RWPE1 (cell line): ENCODE results near the gene PRCC.

Experiments used
- CTCF ChIA-PET: fragments of 350-600 bp; sonication (Branson Sonifier 250); formaldehyde crosslinking; extraction: SDS; loops from one replicate; lab custom pipeline; 2021; lab: Yijun Ruan, JAX
- POLR2A ChIA-PET: fragments of 400-600 bp; formaldehyde crosslinking; extraction: SDS; loops from one replicate; lab custom pipeline; 2020; ENCODE audit warnings: antibody characterized with exemption; ENCODE audit not compliant: low non-redundant PET; lab: Yijun Ruan, JAX
- DNase-seq: peaks from one replicate; pipeline ENCODE4 v3.0.0; 2012; ENCODE audit warnings: low spot score
- H3K27ac ChIP-seq: fragments of 450-650 bp; 2 replicates; pipeline ENCODE4 v1.5.1; 2017
- CTCF ChIP-seq: fragments of 450-650 bp; conservative IDR thresholded peaks from 2 replicates; pipeline ENCODE4 v1.5.1; 2017; ENCODE audit warnings: low read depth, mild to moderate bottlenecking

PRCC gene

GRCh38 chr1:156777573-156777972 lies 10.2 kb downstream of the PRCC start:
- DNase-seq = no peak
- TF ChIP-seq CTCF = no peak
- ChIA-PET CTCF (no interaction called here), POLR2A (no interaction called here)
- H3K27ac ChIP-seq = no peak overlapping the region

- TF ChIP-seq CTCF = no peak
- ChIA-PET POLR2A (no interaction called here), CTCF (interaction anchor here (0.5 to 0.9 kb wide), 3 partner anchors 42 to 80 kb away, joined by 3 to 6 read pairs (median 6); partner anchors contain the start of gene NTRK1)
- H3K27ac ChIP-seq = no peak overlapping the region
- no peak for DNase-seq
Observed at GRCh38 chr1:156781585-156782186, 14.4 kb downstream of the PRCC start.

GRCh38 chr1:156785458-156785857 lies 18.1 kb downstream of the PRCC start:
- ChIA-PET CTCF (interaction anchor here (0.6 to 0.8 kb wide), 2 partner anchors 48 to 142 kb away, joined by 3 to 5 read pairs; no protein-coding TSS in a partner anchor), POLR2A (no interaction called here)
- TF ChIP-seq CTCF = no peak
- no peak overlapping the region for H3K27ac ChIP-seq
- no peak for DNase-seq

- H3K27ac ChIP-seq = no peak overlapping the region
- DNase-seq = no peak
- ChIA-PET CTCF (interaction anchor here (0.7 kb wide), 1 partner anchor 73 kb away, joined by 3 read pairs; no protein-coding TSS in a partner anchor), POLR2A (no interaction called here)
- no peak for TF ChIP-seq CTCF
Observed at GRCh38 chr1:156786640-156787039, 19.3 kb downstream of the PRCC start.

GRCh38 chr1:156788136-156788535 lies 20.8 kb downstream of the PRCC start:
- no peak for TF ChIP-seq CTCF
- ChIA-PET POLR2A (no interaction called here), CTCF (no interaction called here)

GRCh38 chr1:156789621-156790318 lies 22.4 kb downstream of the PRCC start:
- ChIA-PET CTCF (interaction anchor here (2.6 kb wide), 1 partner anchor 70 kb away, joined by 7 read pairs; no protein-coding TSS in a partner anchor), POLR2A (no interaction called here)
- no peak for TF ChIP-seq CTCF
- no peak overlapping the region for H3K27ac ChIP-seq
- no peak for DNase-seq

More at GRCh38 chr1:156788136-156788535, 20.8 kb downstream of the PRCC start:
- no peak for DNase-seq
- no peak overlapping the region for H3K27ac ChIP-seq
